ENCODE results near the gene OGFOD3. TPM values are rescaled to one million over a fixed set of nuclear protein-coding genes. Genes with fewer than 3 reads are reported as not detected.
A peak's percentile ranks its signal among the peaks of the same experiment; 100 is the strongest.

Gene OGFOD3
- total and polyA plus RNA-seq, 9 of the 15 experiments (the other 6 are each of a cell fraction or from before 2014, with no cell fraction given): 0.69 to 44.7 (median 18.9) TPM

- Histone ChIP-seq H3K4me1 (replicated peaks in 1 of 2; ENCODE audit: control insufficient read depth in 2 of 2, insufficient read depth in 2 of 2, low read length in 2 of 2) (peaks cover 5 to 57% of the 10 kb centered on the region in 2 experiments), H4K20me1 (replicated peaks; ENCODE audit: control insufficient read depth, insufficient read depth, low read length) (no peaks in the 10 kb centered on the region), H3K9ac (ENCODE audit: insufficient read depth in 1 of 2, low read depth in 2 of 2, low read length in 2 of 2) (peak overlapping the region in 1 of 2 experiments; percentile 78; a peak in 2 of 4 replicates), H3K9me3 (replicated peaks; ENCODE audit: control insufficient read depth, insufficient read depth, low read depth, low read length) (no peaks in the 10 kb centered on the region), H3K9me1 (ENCODE audit: control insufficient read depth, insufficient read depth, low read length) (no peaks in the 10 kb centered on the region), H3K27me3 (ENCODE audit: control insufficient read depth in 2 of 2, insufficient read depth in 2 of 2, low read length in 2 of 2) (no peaks in the 10 kb centered on the region), H3K4me2 (ENCODE audit: insufficient read depth, low read length) (no peak overlapping the region), H2AFZ (ENCODE audit: low read depth, low read length) (no peak overlapping the region), H3K4me3 (no peak overlapping the region), H3K27ac (ENCODE audit: extremely low read depth, low read depth, low read length) (no peak overlapping the region), H3K36me3 (ENCODE audit: control insufficient read depth, insufficient read depth, low read length) (peaks cover 34% of the 10 kb centered on the region; the same call in 2 of the 3 replicates), H3K79me2 (ENCODE audit: control insufficient read depth, insufficient read depth, low read length) (peaks cover 23% of the 10 kb centered on the region)
- BruUV-seq (replicated peaks): no TSS peak
- no peak for TF ChIP-seq CREB1 (IDR thresholded peaks at IDR 0.05)
- TF ChIP-seq CREB1 (CRISPR knock-in tag; IDR thresholded peaks at IDR 0.05): no peak
- 0 out of 2 replicates have a peak, but pooled peaks have one; percentile 25 for TF ChIP-seq POLR2G (IDR thresholded peaks at IDR 0.05; ENCODE audit: low read depth, low read length)
- no peak for TF ChIP-seq TFE3 (CRISPR knock-in tag; IDR thresholded peaks at IDR 0.05)
- no peak for TF ChIP-seq AFF1 (IDR thresholded peaks at IDR 0.05; ENCODE audit: low read depth in 1 of 2, partially characterized antibody in 2 of 2)
- TF ChIP-seq ATF1 (CRISPR knock-in tag; IDR thresholded peaks at IDR 0.05): no peak
- TF ChIP-seq ATF1 (tag; IDR thresholded peaks at IDR 0.05): no peak
- ChIA-PET CTCF (ENCODE audit: low intra/inter-chr PET ratio) (no interaction called here), POLR2A (interaction anchor here (0.6 to 1.3 kb wide), 4 partner anchors 13 to 231 kb away, joined by 3 to 4 read pairs (median 3); partner anchors contain the start of gene FOXK2)
- no peak for FAIRE-seq
- 85% methylated on average over 10 of the region's 15 CpGs for WGBS (ENCODE audit: insufficient coverage, low coverage, missing lambda C conversion rate)
- in situ Hi-C loops (cut with MboI): no loop called here
- intact Hi-C loops (cut with micrococcal nuclease): no loop called here
- DNase-seq (ENCODE audit: extremely low read depth in 1 of 4, low spot score in 3 of 4): no peak
- no peak for ATAC-seq
These were observed 27.7 kb upstream of the OGFOD3 start for GRCh38 chr17:82446124-82446523.
